GM10248 (cell line): ENCODE data around the gene ARHGEF3.
A peak's percentile ranks its signal among the peaks of the same experiment; 100 is the strongest.

Experiments used
- CTCF ChIA-PET: fragments of 300-600 bp; sonication (Branson Sonifier 250); formaldehyde crosslinking; extraction: SDS; loops from one replicate; lab custom pipeline; 2021; ENCODE audit warnings: antibody characterized with exemption; lab: Yijun Ruan, JAX
- POLR2A ChIA-PET: fragments of 350-650 bp; sonication (Branson Sonifier 250); formaldehyde crosslinking; extraction: SDS; loops from one replicate; lab custom pipeline; 2020; ENCODE audit warnings: antibody characterized with exemption; lab: Yijun Ruan, JAX
- DNase-seq: peaks from one replicate; pipeline ENCODE4 v3.0.0; 2012; ENCODE audit errors: extremely low spot score
- TF ChIP-seq, protein P1 (sequence below): IDR thresholded peaks from 2 replicates; pipeline ENCODE4 v1.5.1; 2012; ENCODE audit warnings: mild to moderate bottlenecking, low read depth; ENCODE audit errors: extremely low read depth, missing control alignments, control extremely low read depth

Gene ARHGEF3

DNA sequence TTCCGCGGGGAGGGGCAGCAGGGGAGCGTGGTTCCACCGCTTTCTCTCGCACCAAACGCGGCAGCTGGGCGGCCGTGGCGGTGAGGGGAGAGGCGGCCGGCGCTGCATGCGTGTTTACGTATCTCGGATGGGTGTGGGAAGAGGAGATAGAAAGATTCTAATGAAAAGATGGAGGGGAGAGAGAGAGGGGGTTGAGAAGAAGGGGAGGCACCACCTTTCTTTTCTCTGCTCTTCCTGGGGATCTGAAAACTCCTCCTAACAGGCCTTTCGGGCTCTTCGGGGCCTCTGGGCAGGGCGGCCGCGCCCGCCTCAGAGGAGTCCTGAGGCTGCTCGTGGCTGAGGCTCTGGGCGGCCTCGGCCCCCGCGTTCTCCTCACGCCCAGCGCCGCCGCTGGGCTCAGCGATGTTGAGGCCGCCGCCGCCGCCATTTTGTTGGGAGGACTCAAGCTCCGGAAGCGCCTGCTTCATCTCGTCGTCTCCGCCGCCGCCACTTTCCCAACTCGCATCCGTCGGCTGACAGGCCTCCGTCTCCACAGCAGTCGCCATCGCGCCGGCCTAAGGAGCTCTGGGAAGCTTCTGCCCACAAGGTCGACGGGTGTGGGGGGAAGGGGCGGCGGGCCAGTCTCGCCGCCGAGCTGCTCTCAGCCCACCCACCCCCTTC lies 119.2 kb downstream of the ARHGEF3 start:
- DNase-seq, result peak; percentile 71
- TF ChIP-seq, protein P1, sequence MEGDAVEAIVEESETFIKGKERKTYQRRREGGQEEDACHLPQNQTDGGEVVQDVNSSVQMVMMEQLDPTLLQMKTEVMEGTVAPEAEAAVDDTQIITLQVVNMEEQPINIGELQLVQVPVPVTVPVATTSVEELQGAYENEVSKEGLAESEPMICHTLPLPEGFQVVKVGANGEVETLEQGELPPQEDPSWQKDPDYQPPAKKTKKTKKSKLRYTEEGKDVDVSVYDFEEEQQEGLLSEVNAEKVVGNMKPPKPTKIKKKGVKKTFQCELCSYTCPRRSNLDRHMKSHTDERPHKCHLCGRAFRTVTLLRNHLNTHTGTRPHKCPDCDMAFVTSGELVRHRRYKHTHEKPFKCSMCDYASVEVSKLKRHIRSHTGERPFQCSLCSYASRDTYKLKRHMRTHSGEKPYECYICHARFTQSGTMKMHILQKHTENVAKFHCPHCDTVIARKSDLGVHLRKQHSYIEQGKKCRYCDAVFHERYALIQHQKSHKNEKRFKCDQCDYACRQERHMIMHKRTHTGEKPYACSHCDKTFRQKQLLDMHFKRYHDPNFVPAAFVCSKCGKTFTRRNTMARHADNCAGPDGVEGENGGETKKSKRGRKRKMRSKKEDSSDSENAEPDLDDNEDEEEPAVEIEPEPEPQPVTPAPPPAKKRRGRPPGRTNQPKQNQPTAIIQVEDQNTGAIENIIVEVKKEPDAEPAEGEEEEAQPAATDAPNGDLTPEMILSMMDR, result peak; percentile 4
- ChIA-PET CTCF (interaction anchor here (1.1 to 1.7 kb wide), 4 partner anchors 28 to 120 kb away, joined by 3 to 7 read pairs (median 4); no protein-coding TSS in a partner anchor), POLR2A (interaction anchor here (0.6 to 1.5 kb wide), 4 partner anchors 9 to 1520 kb away, joined by 3 to 5 read pairs (median 3); no protein-coding TSS in a partner anchor)

DNA sequence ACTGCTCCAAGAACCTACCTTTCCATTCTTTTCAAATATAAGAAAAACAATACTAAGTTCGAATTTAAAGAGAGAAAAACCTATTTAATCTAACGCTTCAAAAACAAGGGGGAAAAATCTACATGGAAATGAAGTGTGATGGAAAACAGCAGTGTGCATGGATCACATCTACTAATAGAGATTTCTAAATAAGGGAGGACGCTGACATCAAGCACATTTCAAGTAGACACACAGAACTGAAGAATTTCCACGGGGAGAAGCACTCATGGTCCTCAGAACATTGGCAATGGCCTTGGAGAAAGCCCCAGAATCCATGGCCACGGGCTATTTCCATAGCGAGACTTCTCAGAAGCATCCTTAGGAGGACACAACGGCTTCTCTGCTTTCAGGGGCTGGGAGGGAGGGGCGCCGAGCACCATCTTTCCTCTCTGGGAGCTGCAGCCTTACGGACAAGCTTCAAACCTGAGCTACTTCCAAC lies 119.7 kb downstream of the ARHGEF3 start:
- CTCF ChIA-PET, result interaction anchor here (1.5 to 1.7 kb wide), 3 partner anchors 28 to 121 kb away, joined by 3 to 7 read pairs (median 4); no protein-coding TSS in a partner anchor
- POLR2A ChIA-PET, result interaction anchor here (0.6 to 1.5 kb wide), 3 partner anchors 8 to 1521 kb away, joined by 3 to 5 read pairs (median 3); no protein-coding TSS in a partner anchor
- TF ChIP-seq, protein P1, result no peak
- no peak for DNase-seq

DNA sequence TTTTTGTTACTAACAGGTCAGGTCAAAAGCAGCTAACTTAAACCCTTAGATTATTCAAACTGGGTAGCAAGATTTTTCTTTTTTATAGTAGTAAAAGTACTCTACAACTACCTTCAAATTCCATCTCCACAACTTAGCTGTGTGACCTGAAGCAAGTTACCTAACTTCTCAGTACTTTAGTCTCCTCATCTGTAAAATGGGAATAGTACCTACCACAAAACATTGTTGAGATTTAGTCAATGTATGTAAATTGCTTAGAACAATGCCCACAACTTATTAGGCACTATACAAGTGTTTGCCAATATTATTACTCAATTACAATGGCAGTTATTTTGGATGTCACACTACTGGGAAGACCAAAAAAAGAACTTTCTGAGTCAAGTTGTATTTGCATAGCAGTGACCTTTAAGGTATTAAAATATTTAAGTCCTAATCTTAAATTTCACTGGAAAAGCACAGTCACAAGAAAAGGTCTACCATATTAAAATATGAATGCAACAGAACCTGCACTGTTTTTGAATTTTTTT lies 121.6 kb downstream of the ARHGEF3 start:
- ChIA-PET POLR2A (no interaction called here), CTCF (interaction anchor here (1.1 to 1.6 kb wide), 2 partner anchors 12 to 120 kb away, joined by 3 read pairs; no protein-coding TSS in a partner anchor)
- DNase-seq, result no peak
- TF ChIP-seq, protein P1, result no peak
